GM12878 (cell line): ENCODE data around the gene LHFPL2.

Experiments
- EGR1 ChIP-seq, 2 experiments: IDR thresholded peaks; 1 replicate in 1 of 2; 2 replicates in 1 of 2; pipeline ENCODE4 v1.6.1; 2011 to 2012; ENCODE audit warnings: low read depth in 2 of 2, low read length in 2 of 2, borderline replicate concordance in 1 of 2, mild to moderate bottlenecking in 1 of 2, moderate library complexity in 1 of 2
- EP300 ChIP-seq, 2 experiments: fragments of 150-350 bp in 1 of 2; IDR thresholded peaks; 2 replicates each; pipeline ENCODE4 v1.6.1; 2011 to 2012; ENCODE audit warnings: low read depth in 2 of 2, low read length in 2 of 2, borderline replicate concordance in 1 of 2, improper control_type of control experiment in 1 of 2, inconsistent platforms in 1 of 2; ENCODE audit not compliant: control insufficient read depth in 1 of 2
- JUND ChIP-seq: IDR thresholded peaks from 2 replicates; pipeline ENCODE4 v1.6.1; 2012; ENCODE audit warnings: low read depth, mild to moderate bottlenecking, low read length, improper control_type of control experiment, moderate library complexity
- NR2C1 ChIP-seq: fragments of 450-650 bp; IDR thresholded peaks from 2 replicates; pipeline ENCODE4 v1.6.1; 2017; ENCODE audit warnings: antibody characterized with exemption, mild to moderate bottlenecking, moderate library complexity
- RCOR1 ChIP-seq: conservative IDR thresholded peaks from 2 replicates; pipeline ENCODE4 v1.6.1; 2012; ENCODE audit warnings: low read depth, low read length, improper control_type of control experiment
- SUPT20H ChIP-seq: IDR thresholded peaks from 2 replicates; pipeline ENCODE4 v1.6.1; 2011; ENCODE audit warnings: low read depth, mild to moderate bottlenecking, low read length, moderate library complexity, borderline replicate concordance; ENCODE audit not compliant: control insufficient read depth
- ZNF274 ChIP-seq: IDR thresholded peaks from one replicate; pipeline ENCODE4 v1.8.0; 2011; ENCODE audit not compliant: insufficient read length, insufficient read depth
- TF ChIP-seq, protein P1 (sequence below), 3 experiments: IDR thresholded peaks in 2 of 3; conservative IDR thresholded peaks in 1 of 3; 2 replicates each; pipeline ENCODE4 v1.5.1; 2011; ENCODE audit warnings: low read depth in 3 of 3, low read length in 3 of 3, mild to moderate bottlenecking in 3 of 3, control low read depth in 2 of 3, moderate library complexity in 2 of 3, inconsistent platforms in 1 of 3, mixed read lengths in 1 of 3; ENCODE audit not compliant: control insufficient read depth in 2 of 3, insufficient read depth in 1 of 3; ENCODE audit errors: extremely low read depth in 1 of 3
- TF ChIP-seq, protein P2 (sequence below): fragments of 450-650 bp; IDR thresholded peaks from 2 replicates; pipeline ENCODE4 v1.6.1; 2017; ENCODE audit warnings: mild to moderate bottlenecking

DNA sequence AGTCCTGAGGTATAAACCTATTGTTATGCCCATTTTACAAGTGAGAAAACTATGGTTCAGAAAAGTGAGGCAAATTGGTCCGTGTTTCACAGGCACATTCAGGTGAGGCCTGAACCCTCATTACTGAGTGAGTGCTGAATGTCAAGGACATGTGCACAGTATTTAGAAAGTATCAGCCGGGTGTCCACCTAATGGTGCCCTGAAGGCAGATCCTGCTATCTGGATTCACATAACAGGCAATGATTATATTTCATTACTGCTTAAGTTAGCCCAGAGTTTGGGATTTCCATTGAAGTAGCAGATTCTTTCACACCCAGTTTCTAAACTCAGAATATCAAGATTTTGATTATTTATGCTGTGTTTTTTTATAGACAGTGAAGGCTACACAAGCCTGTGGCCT, 142.7 kb downstream of the LHFPL2 start:
- TF ChIP-seq NR2C1 (no peak), SUPT20H (no peak), ZNF274 (no peak), EP300 (IDR thresholded peaks at IDR 0.05; ENCODE audit: borderline replicate concordance in 1 of 2, control insufficient read depth in 1 of 2, low read depth in 2 of 2, low read length in 2 of 2) (no peak), RCOR1 (no peak), EGR1 (IDR thresholded peaks at IDR 0.05; ENCODE audit: borderline replicate concordance in 1 of 2, low read depth in 2 of 2, low read length in 2 of 2) (no peak), JUND (no peak)
- TF ChIP-seq, protein P1, sequence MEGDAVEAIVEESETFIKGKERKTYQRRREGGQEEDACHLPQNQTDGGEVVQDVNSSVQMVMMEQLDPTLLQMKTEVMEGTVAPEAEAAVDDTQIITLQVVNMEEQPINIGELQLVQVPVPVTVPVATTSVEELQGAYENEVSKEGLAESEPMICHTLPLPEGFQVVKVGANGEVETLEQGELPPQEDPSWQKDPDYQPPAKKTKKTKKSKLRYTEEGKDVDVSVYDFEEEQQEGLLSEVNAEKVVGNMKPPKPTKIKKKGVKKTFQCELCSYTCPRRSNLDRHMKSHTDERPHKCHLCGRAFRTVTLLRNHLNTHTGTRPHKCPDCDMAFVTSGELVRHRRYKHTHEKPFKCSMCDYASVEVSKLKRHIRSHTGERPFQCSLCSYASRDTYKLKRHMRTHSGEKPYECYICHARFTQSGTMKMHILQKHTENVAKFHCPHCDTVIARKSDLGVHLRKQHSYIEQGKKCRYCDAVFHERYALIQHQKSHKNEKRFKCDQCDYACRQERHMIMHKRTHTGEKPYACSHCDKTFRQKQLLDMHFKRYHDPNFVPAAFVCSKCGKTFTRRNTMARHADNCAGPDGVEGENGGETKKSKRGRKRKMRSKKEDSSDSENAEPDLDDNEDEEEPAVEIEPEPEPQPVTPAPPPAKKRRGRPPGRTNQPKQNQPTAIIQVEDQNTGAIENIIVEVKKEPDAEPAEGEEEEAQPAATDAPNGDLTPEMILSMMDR (IDR thresholded peaks at IDR 0.05 in 2 of 3, conservative IDR thresholded peaks at IDR 0.05 in 1 of 3; ENCODE audit: control insufficient read depth in 2 of 3, extremely low read depth in 1 of 3, insufficient read depth in 1 of 3, low read depth in 3 of 3, low read length in 3 of 3) = no peak
- TF ChIP-seq, protein P2, sequence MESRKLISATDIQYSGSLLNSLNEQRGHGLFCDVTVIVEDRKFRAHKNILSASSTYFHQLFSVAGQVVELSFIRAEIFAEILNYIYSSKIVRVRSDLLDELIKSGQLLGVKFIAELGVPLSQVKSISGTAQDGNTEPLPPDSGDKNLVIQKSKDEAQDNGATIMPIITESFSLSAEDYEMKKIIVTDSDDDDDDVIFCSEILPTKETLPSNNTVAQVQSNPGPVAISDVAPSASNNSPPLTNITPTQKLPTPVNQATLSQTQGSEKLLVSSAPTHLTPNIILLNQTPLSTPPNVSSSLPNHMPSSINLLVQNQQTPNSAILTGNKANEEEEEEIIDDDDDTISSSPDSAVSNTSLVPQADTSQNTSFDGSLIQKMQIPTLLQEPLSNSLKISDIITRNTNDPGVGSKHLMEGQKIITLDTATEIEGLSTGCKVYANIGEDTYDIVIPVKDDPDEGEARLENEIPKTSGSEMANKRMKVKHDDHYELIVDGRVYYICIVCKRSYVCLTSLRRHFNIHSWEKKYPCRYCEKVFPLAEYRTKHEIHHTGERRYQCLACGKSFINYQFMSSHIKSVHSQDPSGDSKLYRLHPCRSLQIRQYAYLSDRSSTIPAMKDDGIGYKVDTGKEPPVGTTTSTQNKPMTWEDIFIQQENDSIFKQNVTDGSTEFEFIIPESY = no peak
